HepG2 (cell line): ENCODE results near the gene ZFAND2B. TPM values are rescaled to one million over a fixed set of nuclear protein-coding genes. Genes with fewer than 3 reads are reported as not detected.

Experiments used
- ARNT ChIP-seq: fragments of 450-650 bp; IDR thresholded peaks from 2 replicates; pipeline ENCODE4 v1.6.1; 2017
- EEA1 ChIP-seq: sonication (generic); formaldehyde crosslinking; IDR thresholded peaks from 2 replicates; pipeline ENCODE4 v1.5.1; 2020; ENCODE audit warnings: mild to moderate bottlenecking, missing genetic modification reagents, borderline replicate concordance
- FOSL1 ChIP-seq: sonication (generic); formaldehyde crosslinking; IDR thresholded peaks from 2 replicates; pipeline ENCODE4 v1.9.0; 2021; ENCODE audit warnings: missing genetic modification reagents, borderline replicate concordance
- GATAD1 ChIP-seq: IDR thresholded peaks from 2 replicates; pipeline ENCODE4 v1.6.1; 2016; ENCODE audit warnings: missing genetic modification reagents, missing compliant biosample characterization
- HMG20B ChIP-seq: conservative IDR thresholded peaks from 2 replicates; pipeline ENCODE4 v1.6.1; 2016; ENCODE audit warnings: missing genetic modification reagents, missing compliant biosample characterization
- KAT8 ChIP-seq: IDR thresholded peaks from 2 replicates; pipeline ENCODE4 v1.6.1; 2016; ENCODE audit warnings: missing genetic modification reagents, missing compliant biosample characterization
- MEIS2 ChIP-seq: sonication (generic); formaldehyde crosslinking; IDR thresholded peaks from 2 replicates; pipeline ENCODE4 v1.9.0; 2021; ENCODE audit warnings: mild to moderate bottlenecking, missing genetic modification reagents
- NCOR1 ChIP-seq: fragments of 200-600 bp; sonication (generic); IDR thresholded peaks from 2 replicates; pipeline ENCODE4 v1.7.0; 2017; ENCODE audit warnings: antibody characterized with exemption, low read length, borderline replicate concordance
- POLR2AphosphoS5 ChIP-seq: IDR thresholded peaks from 2 replicates; pipeline ENCODE4 v1.6.1; 2012; ENCODE audit warnings: low read depth, low read length
- RBM22 ChIP-seq: fragments of 200-400 bp; formaldehyde crosslinking; optimal IDR thresholded peaks from 2 replicates; pipeline ENCODE3; 2017; ENCODE audit warnings: mild to moderate bottlenecking, low read length, moderate library complexity
- SCMH1 ChIP-seq: sonication (generic); formaldehyde crosslinking; IDR thresholded peaks from 2 replicates; pipeline ENCODE4 v1.9.0; 2021; ENCODE audit warnings: missing genetic modification reagents, mild to moderate bottlenecking, borderline replicate concordance
- SOX13 ChIP-seq, 3 experiments: fragments of 450-650 bp in 1 of 3; sonication (generic) in 1 of 3; formaldehyde crosslinking in 1 of 3; IDR thresholded peaks in 2 of 3; conservative IDR thresholded peaks in 1 of 3; 2 replicates each; pipeline versions ENCODE4 v1.5.0 to v1.6.1; 2016 to 2020; ENCODE audit warnings: antibody characterized with exemption in 1 of 3, mild to moderate bottlenecking in 1 of 3, missing compliant biosample characterization in 1 of 3, missing genetic modification reagents in 1 of 3, moderate library complexity in 1 of 3
- TBX2 ChIP-seq: sonication (generic); formaldehyde crosslinking; IDR thresholded peaks from 2 replicates; pipeline ENCODE4 v1.5.0; 2020; ENCODE audit warnings: missing genetic modification reagents, mild to moderate bottlenecking, borderline replicate concordance
- TEAD3 ChIP-seq: optimal IDR thresholded peaks from 2 replicates; pipeline ENCODE3; 2016; ENCODE audit warnings: borderline replicate concordance
- ZFYVE20 ChIP-seq: sonication (generic); formaldehyde crosslinking; IDR thresholded peaks from 2 replicates; pipeline ENCODE4 v1.8.0; 2023; ENCODE audit warnings: low read depth, mild to moderate bottlenecking, moderate library complexity, missing genetic modification reagents, borderline replicate concordance
- ZNF567 ChIP-seq: sonication (generic); formaldehyde crosslinking; IDR thresholded peaks from 2 replicates; pipeline ENCODE4 v1.8.1; 2023; ENCODE audit warnings: mild to moderate bottlenecking, missing genetic modification reagents, borderline replicate concordance
- ZNF616 ChIP-seq: sonication (generic); formaldehyde crosslinking; IDR thresholded peaks from 2 replicates; pipeline ENCODE4 v1.5.0; 2020; ENCODE audit warnings: low read depth, mild to moderate bottlenecking, missing genetic modification reagents
- ZNF777 ChIP-seq: sonication (generic); formaldehyde crosslinking; IDR thresholded peaks from 2 replicates; pipeline ENCODE4 v1.4.0; 2020; ENCODE audit warnings: missing genetic modification reagents
- polyA plus RNA-seq, 8 experiments: library from polyadenylated mRNA; depleted of rRNA in 3 of 8; stranded (reverse) in 7 of 8; unstranded in 1 of 8; fragments of >200 nt; fragmentation: Illumina TruSeq in 4 of 8; extraction: Trizol in 4 of 8; gene quantifications; 2 replicates each; pipeline versions ENCODE4 v1.2.1 to v1.2.3, GENCODE V29; 2011 to 2016; ENCODE audit warnings: low read depth in 4 of 8, missing spikeins in 1 of 8, mixed read lengths in 1 of 8; ENCODE audit not compliant: insufficient read depth in 1 of 8
- total RNA-seq, 5 experiments: library from RNA; depleted of rRNA; stranded (reverse); fragments of >200 nt; fragmentation: Illumina TruSeq; extraction: Trizol; gene quantifications; 2 replicates each; pipeline ENCODE4 v1.2.3, GENCODE V29; 2016; ENCODE audit warnings: low read depth in 1 of 5
- TF ChIP-seq, protein P1 (sequence below): sonication (generic); formaldehyde crosslinking; IDR thresholded peaks from 2 replicates; pipeline ENCODE4 v1.4.0; 2020; ENCODE audit warnings: missing genetic modification reagents, borderline replicate concordance
- TF ChIP-seq, protein P2 (sequence below): sonication (generic); formaldehyde crosslinking; IDR thresholded peaks from 2 replicates; pipeline ENCODE4 v1.4.0; 2020; ENCODE audit warnings: missing genetic modification reagents, borderline replicate concordance
- TF ChIP-seq, protein P3 (sequence below): IDR thresholded peaks from 2 replicates; pipeline ENCODE4 v1.6.1; 2018; ENCODE audit warnings: missing genetic modification reagents
- TF ChIP-seq, protein P4 (sequence below): sonication (generic); formaldehyde crosslinking; IDR thresholded peaks from 2 replicates; pipeline ENCODE4 v1.5.0; 2020; ENCODE audit warnings: missing genetic modification reagents, mild to moderate bottlenecking, borderline replicate concordance

Gene ZFAND2B
- total and polyA plus RNA-seq, 2 of the 13 experiments (the other 11 are each of a cell fraction or from before 2014, with no cell fraction given): 53.3 to 115 TPM

DNA sequence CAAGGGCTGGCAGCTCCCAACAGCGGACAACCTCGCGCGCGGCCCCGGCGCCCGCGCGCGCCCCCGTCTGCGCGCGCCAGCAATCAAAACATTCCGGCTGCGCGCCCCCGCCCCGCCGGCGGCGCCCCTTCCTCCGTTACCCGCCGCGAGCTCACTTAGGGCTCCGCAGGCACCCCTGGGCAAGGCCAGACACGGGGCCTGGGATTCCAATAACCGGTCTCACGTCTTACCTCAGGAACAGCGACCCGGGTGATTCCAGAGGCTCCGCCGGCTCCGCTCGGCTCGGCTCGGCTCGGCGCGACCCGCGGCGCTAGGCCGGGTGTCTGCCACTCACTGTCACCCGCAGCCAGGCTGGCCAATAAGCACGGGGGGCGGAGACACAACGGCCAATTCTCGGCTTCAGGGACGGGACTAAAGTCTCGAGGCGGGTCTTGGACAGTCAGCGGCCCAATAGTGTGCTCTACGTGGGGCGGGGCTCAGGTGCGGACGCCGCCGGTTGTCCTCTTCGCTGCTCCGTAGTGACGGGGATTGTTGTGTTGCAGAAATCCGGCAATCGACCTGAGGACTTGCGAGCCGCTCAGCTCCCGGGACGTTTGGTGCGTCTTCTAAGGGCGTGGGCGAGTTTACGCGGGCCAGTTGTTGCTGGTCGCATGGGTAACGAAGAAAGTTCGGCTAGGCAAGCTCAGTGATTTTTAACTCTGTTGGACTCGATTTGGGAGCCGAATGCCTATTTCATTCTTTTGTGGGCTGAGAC is 22.9 kb downstream of the ZFAND2B start, which contains the start of the genes ANKZF1 and ATG9A (continued):
- TF ChIP-seq, protein P1, sequence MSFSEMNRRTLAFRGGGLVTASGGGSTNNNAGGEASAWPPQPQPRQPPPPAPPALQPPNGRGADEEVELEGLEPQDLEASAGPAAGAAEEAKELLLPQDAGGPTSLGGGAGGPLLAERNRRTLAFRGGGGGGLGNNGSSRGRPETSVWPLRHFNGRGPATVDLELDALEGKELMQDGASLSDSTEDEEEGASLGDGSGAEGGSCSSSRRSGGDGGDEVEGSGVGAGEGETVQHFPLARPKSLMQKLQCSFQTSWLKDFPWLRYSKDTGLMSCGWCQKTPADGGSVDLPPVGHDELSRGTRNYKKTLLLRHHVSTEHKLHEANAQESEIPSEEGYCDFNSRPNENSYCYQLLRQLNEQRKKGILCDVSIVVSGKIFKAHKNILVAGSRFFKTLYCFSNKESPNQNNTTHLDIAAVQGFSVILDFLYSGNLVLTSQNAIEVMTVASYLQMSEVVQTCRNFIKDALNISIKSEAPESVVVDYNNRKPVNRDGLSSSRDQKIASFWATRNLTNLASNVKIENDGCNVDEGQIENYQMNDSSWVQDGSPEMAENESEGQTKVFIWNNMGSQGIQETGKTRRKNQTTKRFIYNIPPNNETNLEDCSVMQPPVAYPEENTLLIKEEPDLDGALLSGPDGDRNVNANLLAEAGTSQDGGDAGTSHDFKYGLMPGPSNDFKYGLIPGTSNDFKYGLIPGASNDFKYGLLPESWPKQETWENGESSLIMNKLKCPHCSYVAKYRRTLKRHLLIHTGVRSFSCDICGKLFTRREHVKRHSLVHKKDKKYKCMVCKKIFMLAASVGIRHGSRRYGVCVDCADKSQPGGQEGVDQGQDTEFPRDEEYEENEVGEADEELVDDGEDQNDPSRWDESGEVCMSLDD (CRISPR knock-in tag): no peak; the same call in 1 of the 2 replicates
- no peak for TF ChIP-seq FOSL1
- TF ChIP-seq RBM22: no peak
- TF ChIP-seq ZNF616: no peak
- no peak for TF ChIP-seq SOX13 (IDR thresholded peaks at IDR 0.05)
- TF ChIP-seq SOX13 (CRISPR knock-in tag; conservative IDR thresholded peaks at IDR 0.05 in 1 of 2, IDR thresholded peaks at IDR 0.05 in 1 of 2): peak in 1 of 2 experiments; percentile 26; a peak in 1 of 4 replicates
- peak; percentile 77 for TF ChIP-seq TEAD3
- TF ChIP-seq EEA1 (CRISPR knock-in tag): no peak
- no peak; the same call in none of the 2 replicates for TF ChIP-seq ZNF777 (CRISPR knock-in tag)
- TF ChIP-seq HMG20B (CRISPR knock-in tag): peak; percentile 54; the same call in 1 of the 2 replicates
- peak; percentile 95 for TF ChIP-seq GATAD1 (CRISPR knock-in tag)
- no peak for TF ChIP-seq ZFYVE20 (CRISPR knock-in tag)
- TF ChIP-seq ARNT: no peak
- TF ChIP-seq TBX2 (CRISPR knock-in tag): peak; percentile 77
- 0 out of 2 replicates have a peak, but pooled peaks have one; percentile 1 for TF ChIP-seq ZNF567 (CRISPR knock-in tag)
- no peak for TF ChIP-seq SCMH1
- TF ChIP-seq NCOR1: peak; percentile 79
- TF ChIP-seq, protein P2, sequence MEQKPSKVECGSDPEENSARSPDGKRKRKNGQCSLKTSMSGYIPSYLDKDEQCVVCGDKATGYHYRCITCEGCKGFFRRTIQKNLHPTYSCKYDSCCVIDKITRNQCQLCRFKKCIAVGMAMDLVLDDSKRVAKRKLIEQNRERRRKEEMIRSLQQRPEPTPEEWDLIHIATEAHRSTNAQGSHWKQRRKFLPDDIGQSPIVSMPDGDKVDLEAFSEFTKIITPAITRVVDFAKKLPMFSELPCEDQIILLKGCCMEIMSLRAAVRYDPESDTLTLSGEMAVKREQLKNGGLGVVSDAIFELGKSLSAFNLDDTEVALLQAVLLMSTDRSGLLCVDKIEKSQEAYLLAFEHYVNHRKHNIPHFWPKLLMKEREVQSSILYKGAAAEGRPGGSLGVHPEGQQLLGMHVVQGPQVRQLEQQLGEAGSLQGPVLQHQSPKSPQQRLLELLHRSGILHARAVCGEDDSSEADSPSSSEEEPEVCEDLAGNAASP (CRISPR knock-in tag): no peak
- peak; percentile 97 for TF ChIP-seq POLR2AphosphoS5
- TF ChIP-seq, protein P3, sequence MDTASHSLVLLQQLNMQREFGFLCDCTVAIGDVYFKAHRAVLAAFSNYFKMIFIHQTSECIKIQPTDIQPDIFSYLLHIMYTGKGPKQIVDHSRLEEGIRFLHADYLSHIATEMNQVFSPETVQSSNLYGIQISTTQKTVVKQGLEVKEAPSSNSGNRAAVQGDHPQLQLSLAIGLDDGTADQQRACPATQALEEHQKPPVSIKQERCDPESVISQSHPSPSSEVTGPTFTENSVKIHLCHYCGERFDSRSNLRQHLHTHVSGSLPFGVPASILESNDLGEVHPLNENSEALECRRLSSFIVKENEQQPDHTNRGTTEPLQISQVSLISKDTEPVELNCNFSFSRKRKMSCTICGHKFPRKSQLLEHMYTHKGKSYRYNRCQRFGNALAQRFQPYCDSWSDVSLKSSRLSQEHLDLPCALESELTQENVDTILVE (CRISPR knock-in tag): peak; percentile 68
- TF ChIP-seq MEIS2 (CRISPR knock-in tag): peak; percentile 49
- TF ChIP-seq, protein P4, sequence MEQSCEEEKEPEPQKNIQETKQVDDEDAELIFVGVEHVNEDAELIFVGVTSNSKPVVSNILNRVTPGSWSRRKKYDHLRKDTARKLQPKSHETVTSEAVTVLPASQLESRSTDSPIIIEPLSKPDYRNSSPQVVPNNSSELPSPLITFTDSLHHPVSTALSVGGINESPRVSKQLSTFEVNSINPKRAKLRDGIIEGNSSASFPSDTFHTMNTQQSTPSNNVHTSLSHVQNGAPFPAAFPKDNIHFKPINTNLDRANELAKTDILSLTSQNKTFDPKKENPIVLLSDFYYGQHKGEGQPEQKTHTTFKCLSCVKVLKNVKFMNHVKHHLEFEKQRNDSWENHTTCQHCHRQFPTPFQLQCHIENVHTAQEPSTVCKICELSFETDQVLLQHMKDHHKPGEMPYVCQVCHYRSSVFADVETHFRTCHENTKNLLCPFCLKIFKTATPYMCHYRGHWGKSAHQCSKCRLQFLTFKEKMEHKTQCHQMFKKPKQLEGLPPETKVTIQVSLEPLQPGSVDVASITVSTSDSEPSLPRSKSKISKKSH (CRISPR knock-in tag): peak; percentile 90; the same call in 1 of the 2 replicates
- TF ChIP-seq KAT8: peak; percentile 88
